H1 (cell line): ENCODE measurements around the gene LRRTM4.

ENCODE experiments used
- BACH1 ChIP-seq: IDR thresholded peaks from 2 replicates; pipeline ENCODE4 v1.6.1; 2012; ENCODE audit warnings: low read length, improper control_type of control experiment
- CBX5 ChIP-seq: fragments of 300-800, 300-1000 bp; sonication (generic); IDR thresholded peaks from 2 replicates; pipeline ENCODE4 v1.7.1; 2016; ENCODE audit warnings: antibody characterized with exemption, low read length, low read depth
- CREB1 ChIP-seq: IDR thresholded peaks from 2 replicates; pipeline ENCODE4 v1.6.1; 2012; ENCODE audit warnings: inconsistent platforms
- CTCF ChIP-seq, 3 experiments: IDR thresholded peaks; 1 replicate in 2 of 3; 2 replicates in 1 of 3; pipeline versions ENCODE4 v1.5.1 to v1.6.1; 2011; ENCODE audit warnings: low read length in 3 of 3, mild to moderate bottlenecking in 3 of 3, inconsistent platforms in 2 of 3, low read depth in 1 of 3, moderate library complexity in 1 of 3; ENCODE audit not compliant: insufficient read depth in 1 of 3; ENCODE audit errors: control extremely low read depth in 1 of 3
- MAX ChIP-seq: IDR thresholded peaks from 2 replicates; pipeline ENCODE4 v1.6.1; 2012; ENCODE audit warnings: inconsistent platforms
- POLR2A ChIP-seq, 2 experiments: IDR thresholded peaks; 1 replicate in 1 of 2; 2 replicates in 1 of 2; pipeline ENCODE4 v1.6.1; 2011; ENCODE audit warnings: low read depth in 2 of 2, low read length in 2 of 2, mild to moderate bottlenecking in 2 of 2; ENCODE audit errors: control extremely low read depth in 1 of 2
- RXRA ChIP-seq: IDR thresholded peaks from 2 replicates; pipeline ENCODE4 v1.6.1; 2011; ENCODE audit warnings: low read depth, mild to moderate bottlenecking, low read length, moderate library complexity; ENCODE audit not compliant: insufficient read depth
- SUZ12 ChIP-seq: fragments of 200-600 bp; sonication (generic); IDR thresholded peaks from 2 replicates; pipeline ENCODE4 v1.6.1; 2012; ENCODE audit warnings: mild to moderate bottlenecking, inconsistent platforms, low read length, moderate library complexity, mixed read lengths
- USF2 ChIP-seq: IDR thresholded peaks from 2 replicates; pipeline ENCODE4 v1.6.1; 2011; ENCODE audit warnings: low read length, improper control_type of control experiment

- TF ChIP-seq CTCF (IDR thresholded peaks at IDR 0.05; ENCODE audit: control extremely low read depth in 1 of 3, insufficient read depth in 1 of 3, low read depth in 1 of 3, low read length in 3 of 3) (no peak), MAX (no peak), CREB1 (no peak), SUZ12 (no peak), CBX5 (no peak), RXRA (no peak), USF2 (no peak), BACH1 (no peak), POLR2A (IDR thresholded peaks at IDR 0.05; ENCODE audit: control extremely low read depth in 1 of 2, low read depth in 2 of 2, low read length in 2 of 2) (no peak)
These were observed 329.3 kb downstream of the LRRTM4 start for GRCh38 chr2:77192811-77193289.
